Neuronal stem cell (in vitro differentiated cells): ENCODE results near the gene CYGB.

Experiments
- DNase-seq: peaks from one replicate; pipeline ENCODE4 v3.0.0-alpha.2; 2013; ENCODE audit warnings: low spot score
- H2AFZ ChIP-seq: one replicate; pipeline ENCODE4 v1.6.1; 2013; ENCODE audit warnings: mild to moderate bottlenecking, low read length, inconsistent platforms
- H2AK5ac ChIP-seq: 2 replicates; pipeline ENCODE4 v1.6.1; 2013; ENCODE audit warnings: low read depth, mild to moderate bottlenecking, inconsistent platforms, low read length, moderate library complexity, mixed read lengths
- H2BK120ac ChIP-seq: 2 replicates; pipeline ENCODE4 v1.6.1; 2013; ENCODE audit warnings: low read depth, mild to moderate bottlenecking, inconsistent platforms, low read length, moderate library complexity, mixed read lengths
- H2BK12ac ChIP-seq: one replicate; pipeline ENCODE4 v1.6.1; 2013; ENCODE audit warnings: low read length, inconsistent platforms
- H2BK15ac ChIP-seq: 2 replicates; pipeline ENCODE4 v1.6.1; 2013; ENCODE audit warnings: mild to moderate bottlenecking, low read length, inconsistent platforms, mixed read lengths
- H2BK5ac ChIP-seq: one replicate; pipeline ENCODE4 v1.6.1; 2013; ENCODE audit warnings: inconsistent platforms, mild to moderate bottlenecking, low read length, moderate library complexity
- H3K14ac ChIP-seq: one replicate; pipeline ENCODE4 v1.6.1; 2013; ENCODE audit warnings: low read length, inconsistent platforms
- H3K18ac ChIP-seq: 2 replicates; pipeline ENCODE4 v1.6.1; 2013; ENCODE audit warnings: low read length, inconsistent platforms
- H3K23ac ChIP-seq: 2 replicates; pipeline ENCODE4 v1.6.1; 2013; ENCODE audit warnings: low read depth, mild to moderate bottlenecking, mixed read lengths, low read length, inconsistent platforms; ENCODE audit not compliant: poor library complexity
- H3K27ac ChIP-seq: replicated peaks from 3 replicates; pipeline ENCODE4 v1.5.1; 2013; ENCODE audit warnings: low read length, inconsistent platforms
- H3K27me3 ChIP-seq, 3 experiments: 2 replicates each; pipeline ENCODE4 v1.6.1; 2013; ENCODE audit warnings: low read length in 3 of 3, mild to moderate bottlenecking in 2 of 3, inconsistent platforms in 1 of 3, low read depth in 1 of 3, mixed read lengths in 1 of 3, moderate library complexity in 1 of 3; ENCODE audit not compliant: control insufficient read depth in 3 of 3, insufficient read depth in 3 of 3
- H3K36me3 ChIP-seq, 2 donors: replicated peaks in 1 of 2; 2 replicates each; pipeline ENCODE4 v1.6.1; 2013; ENCODE audit warnings: low read length in 2 of 2; ENCODE audit not compliant: control insufficient read depth in 2 of 2, insufficient read depth in 2 of 2
- H3K4ac ChIP-seq: 2 replicates; pipeline ENCODE4 v1.6.1; 2013; ENCODE audit warnings: inconsistent platforms, mild to moderate bottlenecking, low read length, moderate library complexity
- H3K4me1 ChIP-seq, 2 donors: 1 replicate in 1 of 2; 2 replicates in 1 of 2; pipeline ENCODE4 v1.6.1; 2013; ENCODE audit warnings: low read length in 2 of 2, low read depth in 1 of 2; ENCODE audit not compliant: control insufficient read depth in 2 of 2, insufficient read depth in 1 of 2
- H3K4me2 ChIP-seq: one replicate; pipeline ENCODE4 v1.6.1; 2013; ENCODE audit warnings: mild to moderate bottlenecking, low read length, inconsistent platforms; ENCODE audit not compliant: insufficient read depth, poor library complexity, severe bottlenecking
- H3K4me3 ChIP-seq, 2 donors: 2 replicates each; pipeline ENCODE4 v1.5.1; 2013; ENCODE audit warnings: low read length in 2 of 2, mild to moderate bottlenecking in 2 of 2, inconsistent platforms in 1 of 2, moderate library complexity in 1 of 2
- H3K79me1 ChIP-seq: one replicate; pipeline ENCODE4 v1.6.1; 2013; ENCODE audit warnings: low read depth, mild to moderate bottlenecking, inconsistent platforms, low read length, moderate library complexity
- H3K9ac ChIP-seq: one replicate; pipeline ENCODE4 v1.6.1; 2013; ENCODE audit warnings: mild to moderate bottlenecking, low read depth, low read length, inconsistent platforms; ENCODE audit not compliant: poor library complexity
- H3K9me3 ChIP-seq, 2 donors: replicated peaks in 1 of 2; 2 replicates each; pipeline versions ENCODE3 to v1.6.1; 2013; ENCODE audit warnings: low read length in 2 of 2, mild to moderate bottlenecking in 2 of 2, inconsistent platforms in 1 of 2, low read depth in 1 of 2, mixed read lengths in 1 of 2, moderate library complexity in 1 of 2; ENCODE audit not compliant: control insufficient read depth in 2 of 2, insufficient read depth in 1 of 2
- H4K8ac ChIP-seq: one replicate; pipeline ENCODE4 v1.6.1; 2013; ENCODE audit warnings: low read depth, mild to moderate bottlenecking, inconsistent platforms, low read length, moderate library complexity
- H4K91ac ChIP-seq: one replicate; pipeline ENCODE4 v1.6.1; 2013; ENCODE audit warnings: low read length, low read depth, mild to moderate bottlenecking, inconsistent platforms; ENCODE audit not compliant: poor library complexity
- WGBS, 2 donors: extraction: QIAGEN DNeasy Blood & Tissue Kit; methylation state at CpG; one replicate each; pipeline ENCODE4 v1.1.7; 2013; ENCODE audit warnings: missing lambda C conversion rate in 2 of 2, mixed read lengths in 1 of 2; ENCODE audit not compliant: insufficient read length in 2 of 2, insufficient replicate concordance in 1 of 2; ENCODE audit errors: extremely low coverage in 2 of 2; 5-methylcytosine and 5-hydroxymethylcytosine counted together

Gene CYGB

DNA sequence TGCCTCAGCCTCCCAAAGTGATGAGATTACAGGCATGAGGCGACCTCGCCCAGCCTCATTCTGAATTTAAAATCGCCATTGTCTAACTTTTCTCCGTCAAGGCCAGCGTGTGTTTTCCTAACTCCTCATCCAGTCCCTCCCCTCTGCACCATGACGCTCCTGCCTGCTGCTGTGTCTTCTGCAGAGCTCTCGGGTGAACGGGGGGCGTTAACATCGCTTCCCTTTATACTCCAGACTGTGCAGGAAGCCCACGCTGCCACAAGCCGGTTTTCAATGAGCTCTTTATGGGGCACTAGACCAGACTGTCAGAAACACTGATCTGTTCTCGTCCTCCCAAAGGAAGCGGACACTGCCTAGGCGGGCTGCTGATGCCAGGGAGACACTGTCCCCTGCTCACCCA lies 56.9 kb downstream of the CYGB start:
- no CpG with 5 or more reads among the region's 15 CpGs for WGBS, 2 donors
- H2AFZ ChIP-seq: peak overlapping the region; percentile 93
- no peak overlapping the region for H2BK12ac ChIP-seq
- no peak overlapping the region for H3K4ac ChIP-seq
- H3K27ac ChIP-seq: peak overlapping the region; percentile 27
- H2BK15ac ChIP-seq: peak overlapping the region; percentile 87
- peak overlapping the region; percentile 66 for H2AK5ac ChIP-seq
- H3K4me3 ChIP-seq: peak overlapping the region in 1 of 2 donors; percentile 2
- no peaks in the 10 kb centered on the region for H3K36me3 ChIP-seq
- H3K4me2 ChIP-seq: no peak overlapping the region
- H3K4me1 ChIP-seq: peaks cover 11 to 13% of the 10 kb centered on the region in 2 donors
- no peak overlapping the region for H4K91ac ChIP-seq
- peak; percentile 38 for DNase-seq
- no peak overlapping the region for H3K14ac ChIP-seq
- no peaks in the 10 kb centered on the region for H3K27me3 ChIP-seq
- no peak overlapping the region for H2BK120ac ChIP-seq
- H2BK5ac ChIP-seq: peak overlapping the region; percentile 93
- H3K18ac ChIP-seq: peak overlapping the region; percentile 93
- no peak overlapping the region for H3K23ac ChIP-seq
- H3K9ac ChIP-seq: no peak overlapping the region
- no peak overlapping the region for H4K8ac ChIP-seq
- peaks cover 1% of the 10 kb centered on the region for H3K79me1 ChIP-seq
- H3K9me3 ChIP-seq: peaks cover 0 to 2% of the 10 kb centered on the region in 2 donors

DNA sequence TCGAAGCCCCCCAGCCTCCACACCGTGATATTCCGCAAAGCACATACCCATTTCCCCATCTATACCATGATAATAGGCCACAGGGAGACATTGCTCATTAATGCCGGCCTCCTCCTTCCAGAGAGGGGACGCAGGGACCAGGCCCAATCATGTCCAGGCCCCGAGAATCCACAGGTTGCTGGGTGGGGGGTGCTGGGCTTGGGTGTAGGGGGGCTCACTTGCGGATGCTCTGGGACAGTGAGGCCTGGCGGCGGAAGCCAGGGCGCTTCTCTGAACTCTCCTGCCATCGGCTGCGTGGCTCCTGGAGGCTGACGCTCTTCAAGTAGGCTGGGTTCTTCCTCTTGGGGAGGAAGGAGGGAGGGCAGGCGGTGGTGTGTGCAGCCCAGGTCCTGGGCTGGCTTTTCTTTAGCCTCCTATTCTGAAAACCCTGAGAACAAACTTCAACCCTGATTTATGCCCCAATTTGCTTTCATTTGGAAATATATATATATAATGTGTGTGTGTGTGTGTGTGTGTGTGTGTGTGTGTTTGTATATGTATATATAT lies 57.9 kb downstream of the CYGB start:
- Histone ChIP-seq H3K23ac (no peak overlapping the region), H3K4me2 (no peak overlapping the region), H2BK120ac (no peak overlapping the region), H4K91ac (no peak overlapping the region), H2BK5ac (no peak overlapping the region), H2AFZ (peak overlapping the region; percentile 67), H3K27me3 (peaks cover 0 to 1% (median 0%) of the 10 kb centered on the region in 3 experiments), H2AK5ac (peak overlapping the region; percentile 90), H2BK12ac (no peak overlapping the region), H3K36me3 (peaks cover 0 to 2% of the 10 kb centered on the region in 2 donors), H2BK15ac (peak overlapping the region; percentile 91), H4K8ac (no peak overlapping the region), H3K4ac (no peak overlapping the region), H3K4me1 (peaks cover 10 to 11% of the 10 kb centered on the region in 2 donors), H3K27ac (no peak overlapping the region), H3K4me3 (no peak overlapping the region), H3K79me1 (peaks cover 1% of the 10 kb centered on the region), H3K14ac (no peak overlapping the region), H3K9ac (no peak overlapping the region), H3K9me3 (peaks cover 0 to 2% of the 10 kb centered on the region in 2 donors), H3K18ac (peak overlapping the region; percentile 20)
- WGBS, 2 donors: no CpG with 5 or more reads among the region's 14 CpGs
- no peak for DNase-seq

DNA sequence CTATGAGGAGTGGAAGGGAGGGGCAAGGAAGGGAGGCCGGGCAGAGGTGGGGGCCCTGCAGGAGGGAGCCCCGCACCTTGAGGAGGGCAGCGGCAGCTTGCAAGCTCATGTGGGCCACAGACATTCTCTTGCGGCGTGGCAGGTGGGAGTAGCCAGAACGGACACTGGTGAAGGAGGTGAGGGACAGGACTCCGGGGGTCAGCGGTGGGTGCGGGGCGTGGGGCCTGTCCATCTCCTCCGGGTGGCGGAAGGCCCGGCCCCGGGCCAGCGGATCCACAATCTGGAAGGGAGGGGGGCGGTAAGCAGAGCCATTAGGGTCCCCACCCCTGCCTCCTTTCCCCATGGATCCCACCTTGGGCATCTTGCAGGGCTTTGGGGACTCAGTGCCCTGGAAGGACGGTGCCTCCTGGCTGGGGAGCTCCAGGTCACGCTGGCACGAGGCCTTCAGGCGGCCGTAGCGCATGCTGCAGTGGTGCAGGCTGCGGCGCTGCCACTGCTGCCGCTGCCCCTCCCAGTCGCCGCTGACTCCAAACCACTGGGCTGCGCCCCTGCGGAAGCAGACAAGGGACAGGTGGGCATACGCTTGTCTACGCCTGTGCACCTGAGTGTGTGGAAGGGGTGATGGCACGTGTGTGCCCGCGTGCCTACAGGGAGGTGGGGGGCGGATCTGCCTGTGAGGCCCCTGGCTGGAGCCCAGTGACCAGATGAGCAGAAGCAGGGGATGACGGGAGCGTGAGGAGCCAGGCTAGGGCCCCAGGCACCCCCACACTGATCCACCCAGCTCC lies 58.6 kb downstream of the CYGB start:
- Histone ChIP-seq H3K79me1 (peaks cover 1% of the 10 kb centered on the region), H3K23ac (peak overlapping the region; percentile 91), H4K8ac (peak overlapping the region; percentile 17), H2AFZ (peak overlapping the region; percentile 67), H4K91ac (no peak overlapping the region), H2AK5ac (peak overlapping the region; percentile 90), H3K9me3 (peaks cover 0 to 2% of the 10 kb centered on the region in 2 donors), H2BK12ac (no peak overlapping the region), H3K27me3 (peaks cover 0 to 6% (median 0%) of the 10 kb centered on the region in 3 experiments), H3K27ac (no peak overlapping the region), H3K14ac (peak overlapping the region; percentile 71), H2BK15ac (peak overlapping the region; percentile 91), H3K9ac (peak overlapping the region; percentile 50), H3K4me1 (peaks cover 10 to 11% of the 10 kb centered on the region in 2 donors), H3K18ac (peak overlapping the region; percentile 77), H2BK5ac (no peak overlapping the region), H2BK120ac (peak overlapping the region; percentile 44), H3K4ac (peak overlapping the region; percentile 17), H3K4me3 (no peak overlapping the region), H3K4me2 (no peak overlapping the region), H3K36me3 (peaks cover 0 to 2% of the 10 kb centered on the region in 2 donors)
- no peak for DNase-seq
- no CpG with 5 or more reads among the region's 37 CpGs for WGBS, 2 donors

DNA sequence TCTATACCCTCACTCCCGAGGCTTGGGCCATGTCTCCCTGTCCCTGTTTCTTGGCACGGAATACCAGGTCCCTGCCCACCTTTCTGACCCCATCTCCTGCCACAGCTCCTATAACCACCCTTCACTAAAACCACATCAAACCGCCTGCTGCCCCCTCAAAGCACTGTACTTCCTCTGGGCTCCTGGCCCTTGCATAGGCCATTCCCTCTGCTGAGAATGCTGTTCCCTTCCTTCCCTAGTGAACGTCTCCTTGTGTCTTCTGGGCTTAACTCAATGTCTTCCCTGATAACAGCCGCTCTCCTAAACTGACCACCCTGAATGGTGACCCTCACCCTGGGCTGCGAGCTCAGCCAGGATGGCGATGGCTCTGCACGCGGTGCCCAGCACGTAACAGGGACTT lies 59.4 kb downstream of the CYGB start:
- H4K8ac ChIP-seq: no peak overlapping the region
- no peak overlapping the region for H2AK5ac ChIP-seq
- WGBS, 2 donors: no CpG with 5 or more reads among the region's 10 CpGs
- no peak overlapping the region for H4K91ac ChIP-seq
- DNase-seq: no peak
- peaks cover 0 to 12% (median 0%) of the 10 kb centered on the region in 3 experiments for H3K27me3 ChIP-seq
- peaks cover 10 to 11% of the 10 kb centered on the region in 2 donors for H3K4me1 ChIP-seq
- H3K4me3 ChIP-seq: no peak overlapping the region
- no peak overlapping the region for H2AFZ ChIP-seq
- no peak overlapping the region for H3K14ac ChIP-seq
- no peak overlapping the region for H3K27ac ChIP-seq
- no peak overlapping the region for H2BK12ac ChIP-seq
- peaks cover 1% of the 10 kb centered on the region for H3K79me1 ChIP-seq
- H3K4ac ChIP-seq: no peak overlapping the region
- no peak overlapping the region for H3K4me2 ChIP-seq
- peaks cover 0 to 2% of the 10 kb centered on the region in 2 donors for H3K9me3 ChIP-seq
- no peak overlapping the region for H3K18ac ChIP-seq
- no peak overlapping the region for H2BK5ac ChIP-seq
- peaks cover 0 to 2% of the 10 kb centered on the region in 2 donors for H3K36me3 ChIP-seq
- peak overlapping the region; percentile 91 for H3K23ac ChIP-seq
- H2BK15ac ChIP-seq: no peak overlapping the region
- H3K9ac ChIP-seq: no peak overlapping the region
- H2BK120ac ChIP-seq: no peak overlapping the region
